Measurements from ENCODE around the gene HS3ST1.

DNA sequence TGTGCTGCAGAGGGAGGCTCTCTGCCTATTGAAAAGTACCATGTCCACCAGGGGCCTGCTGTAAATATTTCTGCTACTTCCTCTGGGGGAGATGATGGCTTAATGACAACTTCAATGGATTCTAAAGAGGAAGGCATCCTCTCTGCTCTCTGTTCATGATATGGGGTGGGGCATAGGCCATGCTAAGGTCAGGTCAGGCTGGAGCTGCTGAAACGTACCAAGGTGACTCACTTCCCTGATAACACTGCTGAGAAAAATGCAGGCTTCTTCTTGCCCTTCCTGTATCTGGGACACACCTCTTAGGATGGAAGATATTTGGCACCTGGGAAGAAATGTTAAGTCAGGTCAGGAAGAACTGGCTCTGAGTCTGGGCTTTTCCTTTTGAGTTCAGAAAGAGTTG lies 31.5 kb downstream of the HS3ST1 start:
- TF ChIP-seq, protein P1, sequence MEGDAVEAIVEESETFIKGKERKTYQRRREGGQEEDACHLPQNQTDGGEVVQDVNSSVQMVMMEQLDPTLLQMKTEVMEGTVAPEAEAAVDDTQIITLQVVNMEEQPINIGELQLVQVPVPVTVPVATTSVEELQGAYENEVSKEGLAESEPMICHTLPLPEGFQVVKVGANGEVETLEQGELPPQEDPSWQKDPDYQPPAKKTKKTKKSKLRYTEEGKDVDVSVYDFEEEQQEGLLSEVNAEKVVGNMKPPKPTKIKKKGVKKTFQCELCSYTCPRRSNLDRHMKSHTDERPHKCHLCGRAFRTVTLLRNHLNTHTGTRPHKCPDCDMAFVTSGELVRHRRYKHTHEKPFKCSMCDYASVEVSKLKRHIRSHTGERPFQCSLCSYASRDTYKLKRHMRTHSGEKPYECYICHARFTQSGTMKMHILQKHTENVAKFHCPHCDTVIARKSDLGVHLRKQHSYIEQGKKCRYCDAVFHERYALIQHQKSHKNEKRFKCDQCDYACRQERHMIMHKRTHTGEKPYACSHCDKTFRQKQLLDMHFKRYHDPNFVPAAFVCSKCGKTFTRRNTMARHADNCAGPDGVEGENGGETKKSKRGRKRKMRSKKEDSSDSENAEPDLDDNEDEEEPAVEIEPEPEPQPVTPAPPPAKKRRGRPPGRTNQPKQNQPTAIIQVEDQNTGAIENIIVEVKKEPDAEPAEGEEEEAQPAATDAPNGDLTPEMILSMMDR (IDR thresholded peaks at IDR 0.05) = no peak
- TF ChIP-seq POLR2A (IDR thresholded peaks at IDR 0.05) = no peak
